EH (cell line): Measurements from ENCODE around the gene SF3B4.
A peak's percentile ranks its signal among the peaks of the same experiment; 100 is the strongest.
"Not testable (repeated sequence)": the region's sequence is repeated elsewhere in the genome, so short reads cannot be mapped to it uniquely, and the experiment has no call there.

Experiments used
- DNase-seq: peaks from one replicate; pipeline ENCODE4 v3.0.0-alpha.2; 2015; ENCODE audit warnings: low read depth

Gene SF3B4, protein sequence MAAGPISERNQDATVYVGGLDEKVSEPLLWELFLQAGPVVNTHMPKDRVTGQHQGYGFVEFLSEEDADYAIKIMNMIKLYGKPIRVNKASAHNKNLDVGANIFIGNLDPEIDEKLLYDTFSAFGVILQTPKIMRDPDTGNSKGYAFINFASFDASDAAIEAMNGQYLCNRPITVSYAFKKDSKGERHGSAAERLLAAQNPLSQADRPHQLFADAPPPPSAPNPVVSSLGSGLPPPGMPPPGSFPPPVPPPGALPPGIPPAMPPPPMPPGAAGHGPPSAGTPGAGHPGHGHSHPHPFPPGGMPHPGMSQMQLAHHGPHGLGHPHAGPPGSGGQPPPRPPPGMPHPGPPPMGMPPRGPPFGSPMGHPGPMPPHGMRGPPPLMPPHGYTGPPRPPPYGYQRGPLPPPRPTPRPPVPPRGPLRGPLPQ

DNA sequence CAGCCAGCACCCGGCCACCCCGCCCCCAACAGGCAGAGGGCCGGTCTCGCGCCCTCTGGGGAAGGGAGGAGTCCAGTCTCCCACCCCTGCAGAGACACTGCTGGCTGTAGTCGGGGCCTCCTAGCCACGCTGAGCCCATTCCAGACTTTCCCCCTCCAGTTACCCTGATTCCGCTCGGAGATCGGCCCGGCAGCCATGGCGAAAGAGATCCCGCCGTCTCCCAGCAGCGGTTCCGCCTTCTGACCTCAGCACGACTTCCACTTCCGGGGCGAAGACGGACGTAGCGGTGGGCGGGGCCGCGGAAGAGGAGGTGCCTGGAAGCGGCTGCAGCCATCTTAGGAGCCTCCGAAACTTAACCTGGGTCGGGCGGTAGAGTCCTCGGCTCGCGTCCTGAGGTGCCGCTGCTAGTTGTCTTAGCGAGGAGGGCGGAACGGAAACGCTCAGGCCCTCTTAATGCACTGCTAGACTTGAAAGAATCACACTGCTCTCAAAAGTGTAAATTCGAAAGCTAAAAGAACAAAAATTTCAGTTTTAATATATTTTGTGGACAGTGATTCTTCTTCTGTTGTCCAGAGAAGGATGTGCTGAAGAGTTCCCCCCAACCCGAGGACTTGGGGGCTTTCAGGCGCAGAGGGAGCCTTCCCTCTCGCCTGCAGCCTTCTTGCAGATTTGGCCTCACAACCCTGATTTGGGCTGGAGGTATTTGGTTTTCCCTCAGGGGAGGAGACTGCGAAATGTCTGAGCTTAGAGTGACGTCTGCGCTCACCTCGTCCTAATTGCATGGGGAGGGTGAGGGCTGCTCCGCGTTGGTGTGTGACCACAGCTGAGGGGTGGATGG, at the start of gene SF3B4:
Gene SF3B4 (minus strand): TSS at position 241 of the 838 bp plus-strand sequence. CDS start 44 bp downstream, at position 197.
- DNase-seq, result peak; percentile 95

DNA sequence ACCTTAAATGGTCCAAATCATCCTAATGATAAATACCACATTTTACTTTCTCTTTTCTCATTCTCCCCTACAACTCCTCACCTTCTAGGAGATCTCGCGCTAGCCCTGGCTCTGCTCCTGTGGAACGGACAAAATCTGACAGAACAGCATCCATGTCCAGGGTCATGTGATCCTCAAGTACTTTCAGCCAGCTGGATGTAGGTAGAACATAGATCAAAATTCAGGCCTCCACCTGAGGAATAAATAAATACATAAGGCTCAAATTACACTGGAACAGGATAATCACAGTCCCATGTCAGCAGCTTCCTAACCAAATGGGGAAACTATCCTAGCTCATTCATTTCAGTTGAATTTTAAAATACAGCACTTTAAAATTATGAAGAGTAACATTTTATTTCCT, 49.7 kb upstream of the SF3B4 start:
- DNase-seq, result no peak

DNA sequence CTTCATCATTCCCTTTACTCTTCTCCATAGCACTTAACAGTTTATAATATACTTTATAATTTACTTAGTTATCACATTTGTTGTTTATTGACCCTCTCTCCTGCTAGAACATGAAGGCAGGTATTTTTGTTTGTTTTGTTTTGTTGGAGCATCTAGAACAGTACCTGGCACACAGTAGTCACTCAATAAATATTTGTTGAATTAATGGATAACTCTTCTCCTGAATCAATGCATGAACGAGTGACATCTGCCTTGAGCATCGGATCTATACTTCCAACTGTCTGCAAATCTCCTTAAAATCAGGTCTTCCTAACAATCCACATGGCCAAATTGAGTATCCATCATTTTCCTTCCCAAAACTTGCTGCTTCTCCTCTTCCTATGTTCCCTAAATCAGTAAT, 44.9 kb upstream of the SF3B4 start:
- no peak for DNase-seq

DNA sequence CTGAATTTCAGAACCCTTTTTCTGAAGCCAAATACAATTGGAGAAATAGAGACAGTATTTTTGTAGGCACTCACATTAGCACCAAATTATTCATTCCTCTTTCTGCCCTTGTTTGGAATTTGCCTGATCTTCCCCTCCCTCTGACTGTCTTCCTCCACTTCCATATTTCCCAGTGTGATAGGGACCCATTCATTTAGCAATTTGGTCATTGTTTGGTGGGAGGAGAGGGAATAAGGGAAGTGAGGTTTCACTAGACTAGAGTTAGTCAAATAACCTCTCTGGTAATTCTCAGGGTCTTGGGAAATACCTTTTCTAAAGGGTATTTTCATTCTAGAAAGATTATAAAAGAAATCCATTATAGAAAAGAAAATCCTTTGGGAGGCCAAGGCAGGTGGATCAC, 40.0 kb upstream of the SF3B4 start:
- no peak for DNase-seq

DNA sequence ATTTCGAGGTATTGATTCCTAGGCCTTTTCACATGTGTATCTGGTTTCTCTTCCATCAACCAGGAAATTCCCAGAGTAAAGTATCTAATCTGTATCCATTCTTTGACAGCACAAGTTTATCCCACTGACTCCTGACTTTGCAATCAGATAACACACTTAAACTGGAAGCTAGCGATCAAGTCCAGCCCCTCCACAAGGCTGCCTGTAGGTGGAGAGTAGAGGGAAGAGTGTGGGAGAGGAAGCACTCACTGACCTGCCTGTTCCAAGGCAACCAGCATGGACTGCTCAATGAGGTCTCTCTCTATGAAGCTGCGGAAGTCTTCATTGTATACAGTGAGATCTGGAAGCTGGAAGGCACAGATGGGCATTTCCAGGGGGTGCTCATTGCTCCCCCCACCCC, 39.4 kb upstream of the SF3B4 start:
- no peak for DNase-seq

DNA sequence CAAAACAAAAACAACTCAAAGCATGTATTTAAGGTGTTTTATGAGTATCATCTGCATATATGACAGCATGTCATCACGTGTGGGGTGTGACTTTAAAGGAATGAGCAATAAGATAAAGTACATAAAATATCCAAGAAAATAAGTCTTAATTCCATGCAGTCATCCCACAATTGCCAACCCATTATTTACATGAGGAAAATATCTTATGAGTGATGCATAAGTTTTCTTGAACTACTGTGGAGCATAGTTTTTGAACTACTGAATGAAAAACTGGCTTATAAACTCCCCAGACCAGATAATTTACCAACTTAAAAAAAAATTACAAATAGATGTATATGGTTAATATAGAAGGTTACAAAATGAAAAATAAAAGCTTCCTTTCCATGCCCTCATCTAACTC, 38.8 kb upstream of the SF3B4 start:
- DNase-seq, result peak; percentile 21

DNA sequence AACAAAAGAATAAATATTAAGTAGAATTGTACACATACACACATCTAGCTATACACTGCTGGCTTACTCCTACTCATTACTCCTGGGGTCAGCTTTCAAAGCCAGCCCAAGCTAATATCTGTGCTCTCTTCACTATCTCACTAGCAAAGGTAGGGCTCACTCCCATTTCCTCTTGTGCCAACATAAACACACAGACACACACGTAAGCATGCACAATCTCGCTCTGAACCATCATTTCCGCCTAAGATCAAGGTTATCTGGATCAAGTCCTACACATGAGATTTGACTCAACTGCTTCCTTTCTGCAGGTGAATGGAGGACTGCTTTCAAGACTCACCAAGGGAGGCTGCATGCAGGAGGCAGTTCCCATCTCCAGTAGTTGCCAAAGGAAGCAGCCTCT, 37.8 kb upstream of the SF3B4 start:
- DNase-seq, result no peak

DNA sequence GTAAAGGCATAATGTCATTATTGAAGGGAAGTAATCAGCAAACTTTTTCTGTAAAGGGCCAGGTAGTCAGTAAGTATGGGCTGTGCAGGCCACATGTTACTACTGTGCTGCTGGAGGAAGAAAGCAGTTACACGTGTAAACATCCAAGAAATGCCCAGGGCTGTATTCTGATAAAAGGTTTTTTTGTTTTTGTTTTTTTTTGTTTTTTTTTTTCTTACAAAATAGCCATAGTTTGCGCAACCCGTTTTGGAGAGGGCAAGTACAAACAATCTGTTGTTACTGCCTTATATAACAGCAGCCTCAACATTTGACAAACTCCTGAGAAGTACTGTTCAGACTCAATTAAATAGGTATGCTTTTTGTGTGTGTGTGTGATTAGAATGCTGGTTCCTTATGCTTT, 35.8 kb upstream of the SF3B4 start:
- DNase-seq, result no peak

DNA sequence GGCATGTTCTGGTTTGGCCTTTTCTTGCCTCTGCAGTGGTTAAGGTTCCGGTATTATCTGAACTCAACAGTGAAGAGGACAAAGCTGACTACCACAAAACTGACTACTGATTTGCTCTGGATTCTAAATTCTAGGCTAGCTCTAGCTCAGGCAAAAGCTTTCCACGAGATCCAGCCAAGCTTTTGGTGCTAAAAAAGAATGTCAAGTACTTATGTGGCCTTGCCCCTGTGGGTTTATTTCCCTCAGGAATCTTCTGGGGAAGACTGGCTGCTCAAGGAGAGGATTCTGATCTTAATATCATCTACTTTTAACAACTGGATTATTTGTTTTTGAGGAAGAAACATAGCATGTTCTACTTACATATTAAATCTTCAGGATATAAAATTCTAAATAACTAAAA, 35.1 kb upstream of the SF3B4 start:
- DNase-seq, result peak; percentile 13

DNA sequence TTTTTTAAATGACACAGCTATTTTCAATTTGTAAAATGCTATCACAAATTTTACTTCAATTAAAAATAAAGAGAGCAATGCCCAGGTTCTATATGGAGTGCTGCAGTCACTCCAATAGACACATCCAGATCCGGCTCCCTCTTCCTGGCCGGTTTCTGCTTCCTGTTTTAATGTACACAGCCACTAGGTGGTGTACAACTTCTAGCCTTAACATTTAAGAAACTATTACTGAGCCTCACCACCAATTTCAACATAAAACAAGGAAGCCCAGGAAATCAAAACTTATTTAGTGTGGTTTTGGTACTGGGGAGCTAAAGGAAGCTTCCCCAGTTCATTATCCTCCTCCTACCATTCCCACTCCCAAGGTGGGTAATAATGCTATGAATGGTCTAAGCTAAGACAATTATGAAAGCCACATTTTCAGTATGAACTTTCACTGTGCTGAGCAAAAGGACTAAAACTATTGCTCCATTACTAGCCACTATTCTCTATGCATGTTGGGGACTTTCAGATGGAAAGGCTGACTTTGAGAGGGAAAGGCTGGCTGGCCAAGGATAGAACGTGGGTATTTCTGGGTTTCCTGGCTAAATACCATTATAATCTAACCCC, 34.5 kb upstream of the SF3B4 start:
- peak; percentile 82 for DNase-seq

DNA sequence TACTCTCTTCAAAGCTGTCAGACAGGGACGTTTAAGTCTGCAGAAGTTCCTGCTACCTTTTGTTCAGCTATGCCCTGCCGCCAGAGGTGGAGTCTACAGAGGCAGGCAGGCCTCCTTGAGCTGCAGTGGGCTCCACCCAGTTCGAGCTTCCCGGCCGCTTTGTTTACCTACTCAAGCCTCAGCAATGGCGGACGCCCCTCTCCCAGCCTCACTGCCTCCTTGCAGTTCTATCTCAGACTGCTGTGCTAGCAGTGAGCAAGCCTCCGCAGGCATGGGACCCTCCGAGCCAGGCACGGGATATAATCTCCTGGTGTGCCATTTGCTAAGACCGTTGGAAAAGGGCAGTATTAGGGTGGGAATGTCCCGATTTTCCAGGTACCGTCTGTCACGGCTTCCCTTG, 29.9 kb upstream of the SF3B4 start:
- not testable (repeated sequence) for DNase-seq

DNA sequence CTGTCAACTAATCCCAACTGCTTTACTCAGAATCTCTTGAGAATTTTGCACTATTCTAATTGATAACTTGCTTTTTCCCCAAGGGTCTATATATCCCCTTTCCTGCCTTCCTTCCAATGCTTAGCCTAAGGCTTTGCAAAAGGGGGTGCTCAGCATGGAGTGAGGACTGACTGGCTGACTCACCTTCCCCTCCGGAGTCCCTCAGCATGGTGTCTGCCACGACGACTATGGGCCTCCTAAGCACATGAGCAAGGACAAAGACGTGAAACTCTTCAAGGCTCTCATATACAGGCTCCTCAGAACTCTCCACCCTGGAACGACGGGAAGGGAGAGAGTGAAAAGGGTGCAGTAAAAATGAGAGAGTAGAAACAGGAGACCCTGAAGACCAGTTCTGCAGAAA, 22.3 kb upstream of the SF3B4 start:
- no peak for DNase-seq

DNA sequence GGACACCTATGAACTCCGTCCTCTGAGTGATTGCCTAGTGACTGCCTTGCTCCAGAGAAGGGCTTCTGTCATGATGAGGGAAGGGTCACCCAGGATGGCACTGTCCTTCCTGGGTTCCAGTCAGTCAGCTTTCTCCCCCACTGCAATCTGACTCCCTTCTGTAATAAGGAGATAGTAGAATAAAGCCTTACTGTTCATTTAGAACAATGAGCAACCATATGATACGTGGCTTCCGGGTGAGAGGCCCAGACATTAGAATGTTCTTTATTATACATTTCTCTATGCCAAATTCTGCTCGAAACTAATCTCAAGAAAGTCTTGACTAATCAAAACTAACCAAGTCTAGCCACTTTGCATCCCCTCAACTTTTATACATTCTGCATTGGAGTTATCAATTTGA, 17.6 kb upstream of the SF3B4 start:
- no peak for DNase-seq

DNA sequence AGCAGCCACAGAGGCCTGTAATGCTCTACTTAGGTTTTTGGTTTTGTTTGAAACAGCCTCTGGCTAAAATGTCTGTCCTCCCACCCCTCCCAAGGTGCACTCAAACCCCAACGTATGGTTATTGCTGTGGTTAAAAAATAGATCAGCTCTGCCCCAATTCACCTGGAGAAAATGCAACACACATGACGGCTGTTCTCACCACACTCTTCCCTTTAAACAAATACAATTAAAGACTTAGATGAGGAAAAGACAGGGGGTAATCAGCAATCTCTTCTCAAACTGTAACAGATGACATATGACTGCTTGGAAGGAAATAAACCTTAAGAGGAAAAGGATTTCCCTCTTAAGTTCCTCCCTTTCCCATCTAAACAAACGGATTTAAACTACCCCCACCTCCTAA, 15.3 kb upstream of the SF3B4 start:
- DNase-seq, result no peak

DNA sequence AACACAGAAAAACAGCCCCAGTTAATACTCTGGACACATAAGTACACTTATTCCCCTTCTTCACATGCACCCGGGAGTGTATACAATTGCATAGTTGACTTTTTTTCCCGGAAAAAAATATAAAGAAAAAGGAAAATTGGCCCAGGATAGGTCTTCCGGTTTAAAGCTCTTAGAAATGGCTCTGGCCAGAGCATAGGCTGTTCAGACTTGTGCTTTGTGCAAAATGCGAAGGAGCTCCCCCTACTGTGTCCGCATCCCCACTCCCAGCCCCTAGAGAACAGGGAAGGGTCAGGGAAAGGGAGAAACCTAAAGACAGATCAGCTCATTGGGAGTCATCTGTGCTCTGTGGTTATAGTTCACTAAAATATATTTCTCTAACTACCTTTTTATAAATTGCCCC, 14.6 kb upstream of the SF3B4 start:
- DNase-seq, result peak; percentile 27

DNA sequence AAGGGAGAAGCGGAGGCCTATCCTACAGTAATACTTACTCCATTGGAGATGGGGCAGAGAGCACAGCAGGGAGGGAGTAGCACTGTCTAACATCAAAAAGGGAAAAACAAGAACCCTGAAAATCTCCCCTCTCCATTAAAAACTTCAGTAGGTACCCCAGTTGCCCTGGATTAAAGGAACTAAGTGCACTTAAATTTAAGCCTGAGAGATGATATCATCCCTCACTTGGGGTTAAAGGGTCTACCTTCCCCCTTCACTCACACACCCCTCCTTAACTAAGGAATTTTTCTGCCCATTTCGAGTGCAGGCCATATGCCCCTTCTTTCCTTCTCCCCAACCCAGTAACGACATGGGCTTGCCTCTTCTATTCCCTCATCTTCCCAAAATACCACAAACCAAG, 12.8 kb upstream of the SF3B4 start:
- DNase-seq, result no peak

DNA sequence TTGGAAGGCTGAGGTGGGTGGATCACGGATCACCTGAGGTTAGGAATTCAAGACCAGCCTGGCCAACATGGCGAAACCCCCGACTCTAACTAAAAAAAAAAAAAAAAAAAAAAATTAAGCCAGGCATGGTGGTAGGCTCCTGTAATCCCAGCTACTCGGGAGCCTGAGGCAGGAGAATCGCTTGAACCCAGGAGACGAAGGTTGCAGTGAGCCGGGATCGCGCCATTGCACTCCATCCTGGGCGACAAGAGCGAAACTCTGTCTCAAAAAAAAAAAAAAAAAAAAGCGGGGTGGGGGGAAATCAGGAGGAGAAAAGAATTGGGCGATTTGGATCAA, 11.0 kb upstream of the SF3B4 start:
- not testable (repeated sequence) for DNase-seq

DNA sequence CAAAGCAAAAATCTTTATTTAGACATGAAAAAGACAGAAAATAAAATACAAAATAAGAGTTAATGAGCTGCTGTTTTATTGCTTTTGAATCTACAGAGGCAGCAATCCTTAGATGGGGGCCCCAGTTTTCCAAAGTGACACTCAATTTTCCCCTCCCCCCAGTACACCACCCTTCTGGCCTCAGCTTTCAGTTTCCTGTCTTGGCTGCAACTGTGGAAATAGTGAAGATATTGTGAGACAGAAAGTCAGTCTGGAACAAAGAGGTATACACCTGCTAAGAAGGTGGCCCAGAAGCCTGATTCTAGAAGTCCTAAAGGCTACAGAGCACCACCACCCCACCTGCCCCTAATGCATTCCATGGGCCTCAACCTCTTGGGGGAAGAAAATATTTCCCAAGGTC, 10.2 kb upstream of the SF3B4 start:
- DNase-seq, result no peak

DNA sequence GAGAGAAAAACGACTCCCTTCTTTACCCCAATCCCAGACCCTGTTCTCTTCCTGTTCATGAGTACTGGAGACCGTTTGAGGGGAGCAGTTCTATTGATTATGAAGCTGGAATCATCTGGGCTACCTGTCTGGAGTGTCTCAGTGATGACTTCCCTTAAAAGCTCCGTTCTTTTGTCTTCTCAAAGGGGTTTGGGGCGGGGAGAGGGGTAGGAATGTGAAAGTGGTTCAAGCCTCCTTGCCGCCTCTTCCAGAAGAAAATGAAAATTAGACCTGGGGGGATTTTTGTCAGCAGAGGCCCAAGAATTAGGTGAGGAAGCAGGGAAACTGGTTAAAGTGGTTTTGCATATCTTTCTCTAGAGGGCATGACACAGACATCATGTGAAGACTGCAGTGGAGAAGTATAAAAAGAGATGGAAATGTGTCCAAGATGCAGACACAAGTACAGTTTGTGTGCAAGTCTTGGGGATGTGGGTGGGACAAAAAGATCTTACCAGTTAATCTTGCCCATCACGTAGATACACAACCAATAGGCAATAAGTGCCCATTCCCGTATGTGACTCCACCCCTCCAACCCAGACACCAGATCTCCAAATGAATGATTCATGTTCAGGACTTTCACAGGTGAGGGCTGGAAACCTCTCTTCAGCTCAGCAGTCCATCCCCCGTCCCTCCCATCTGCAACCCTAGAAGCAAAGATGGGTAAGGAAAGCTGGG, 9.5 kb upstream of the SF3B4 start:
- DNase-seq, result peak; percentile 53

DNA sequence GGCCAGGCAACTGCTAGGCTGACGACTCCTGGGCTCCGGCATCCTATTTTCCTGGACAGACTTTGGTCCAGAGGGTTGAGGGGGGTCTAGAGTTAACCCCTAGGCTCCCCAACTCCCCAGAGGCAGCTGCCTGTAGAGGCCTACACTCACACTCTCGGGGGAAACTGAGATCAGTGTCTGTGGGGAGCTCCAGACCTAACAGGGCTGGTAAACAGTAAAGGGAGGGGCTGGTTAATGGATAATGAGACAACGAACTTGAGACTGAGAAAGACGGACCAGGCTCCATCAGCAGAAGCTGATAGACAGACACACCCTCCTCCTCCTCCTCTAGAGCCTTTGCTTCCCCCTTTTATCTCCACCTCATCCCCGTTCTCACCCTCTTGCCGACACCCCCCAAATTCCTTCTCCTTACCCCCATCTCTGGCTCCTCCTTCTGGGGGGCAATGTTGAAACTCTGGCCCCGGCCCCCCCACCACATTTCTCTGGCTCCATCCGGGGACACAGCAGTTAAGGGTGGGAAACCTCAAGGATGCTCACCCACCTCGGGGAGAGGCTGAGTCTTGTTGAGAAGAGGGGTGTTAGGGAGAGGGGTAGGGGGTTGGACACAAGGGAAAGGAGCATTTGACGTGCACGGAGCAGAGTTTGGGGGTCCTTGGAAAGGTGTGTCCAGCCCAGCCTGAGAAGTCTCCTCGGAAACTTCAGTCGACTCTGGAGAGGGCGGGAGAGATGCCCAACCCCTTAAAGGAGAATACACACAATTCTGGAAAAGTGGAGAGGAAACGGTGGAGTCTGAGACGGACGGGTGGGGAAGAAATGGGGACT, 8.8 kb upstream of the SF3B4 start, which contains the start of gene MTMR11:
Gene MTMR11 (minus strand): TSS at position 710 of the 822 bp plus-strand sequence. CDS start 232 bp downstream, at position 478.
- DNase-seq, result peak; percentile 59

DNA sequence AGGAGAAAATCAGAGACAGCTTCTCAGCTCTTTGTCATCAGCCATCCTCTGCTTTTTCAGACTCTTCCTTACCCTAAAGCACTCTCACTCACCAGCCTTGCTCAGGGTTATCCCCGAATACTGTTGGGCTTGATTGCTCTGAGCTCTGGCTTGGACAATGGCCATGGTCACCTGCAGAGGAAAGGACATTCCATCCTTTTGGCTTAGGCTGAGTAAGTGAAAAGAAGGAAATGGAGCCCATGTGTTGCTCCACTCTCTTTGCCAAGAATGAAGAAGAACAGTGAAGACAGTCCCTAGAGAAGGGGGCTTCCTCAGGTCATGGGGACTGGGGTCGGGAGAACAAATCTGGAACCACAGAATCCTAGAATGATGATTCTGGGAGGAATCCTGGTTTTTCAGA, 6.8 kb upstream of the SF3B4 start:
- DNase-seq, result no peak
